ENCODE results near the gene GABRA5.

DNA sequence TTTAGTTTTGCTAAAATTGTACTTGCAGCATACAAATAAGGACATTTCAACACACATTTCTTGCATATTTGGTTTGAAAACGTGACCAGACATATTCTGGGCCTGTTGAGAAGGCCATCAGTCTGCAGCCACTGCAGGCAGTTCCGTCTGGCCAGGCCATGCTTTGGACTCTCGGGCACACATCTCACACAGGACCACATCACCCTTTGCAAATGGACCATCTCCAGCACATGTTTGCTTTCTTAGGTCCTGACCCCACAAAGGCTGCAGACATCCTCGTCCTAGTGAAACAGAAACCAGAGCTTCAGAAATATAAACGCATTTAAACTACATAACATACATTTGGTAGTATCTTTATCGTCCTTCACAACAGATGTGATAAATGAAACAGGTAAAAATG is 24.1 kb downstream of the GABRA5 start:
- TF ChIP-seq, protein P1, sequence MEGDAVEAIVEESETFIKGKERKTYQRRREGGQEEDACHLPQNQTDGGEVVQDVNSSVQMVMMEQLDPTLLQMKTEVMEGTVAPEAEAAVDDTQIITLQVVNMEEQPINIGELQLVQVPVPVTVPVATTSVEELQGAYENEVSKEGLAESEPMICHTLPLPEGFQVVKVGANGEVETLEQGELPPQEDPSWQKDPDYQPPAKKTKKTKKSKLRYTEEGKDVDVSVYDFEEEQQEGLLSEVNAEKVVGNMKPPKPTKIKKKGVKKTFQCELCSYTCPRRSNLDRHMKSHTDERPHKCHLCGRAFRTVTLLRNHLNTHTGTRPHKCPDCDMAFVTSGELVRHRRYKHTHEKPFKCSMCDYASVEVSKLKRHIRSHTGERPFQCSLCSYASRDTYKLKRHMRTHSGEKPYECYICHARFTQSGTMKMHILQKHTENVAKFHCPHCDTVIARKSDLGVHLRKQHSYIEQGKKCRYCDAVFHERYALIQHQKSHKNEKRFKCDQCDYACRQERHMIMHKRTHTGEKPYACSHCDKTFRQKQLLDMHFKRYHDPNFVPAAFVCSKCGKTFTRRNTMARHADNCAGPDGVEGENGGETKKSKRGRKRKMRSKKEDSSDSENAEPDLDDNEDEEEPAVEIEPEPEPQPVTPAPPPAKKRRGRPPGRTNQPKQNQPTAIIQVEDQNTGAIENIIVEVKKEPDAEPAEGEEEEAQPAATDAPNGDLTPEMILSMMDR (IDR thresholded peaks at IDR 0.05), result no peak
- TF ChIP-seq ZFX (IDR thresholded peaks at IDR 0.05; ENCODE audit: borderline replicate concordance), result no peak
